DOHH2 (cell line): Measurements from ENCODE around the gene TMEM88.

Experiments
- CTCF ChIP-seq: fragments of 200-600 bp; sonication (generic); IDR thresholded peaks from one replicate; pipeline ENCODE4 v1.5.1; 2014; ENCODE audit warnings: antibody characterized with exemption, mild to moderate bottlenecking, low read depth, low read length; ENCODE audit not compliant: poor library complexity, severe bottlenecking
- EZH2phosphoT487 ChIP-seq: fragments of 200-600 bp; sonication (generic); IDR thresholded peaks from 2 replicates; pipeline ENCODE4 v1.6.1; 2017; ENCODE audit warnings: borderline replicate concordance, mild to moderate bottlenecking, antibody characterized with exemption, low read length, moderate library complexity, mixed read lengths

GRCh38 chr17:7850701-7851437, 4.0 kb upstream of the TMEM88 start:
- TF ChIP-seq CTCF, result no peak
- TF ChIP-seq EZH2phosphoT487, result no peak
